Measurements from ENCODE around the gene ING3. TPM values are rescaled to one million over a fixed set of nuclear protein-coding genes. Genes with fewer than 3 reads are reported as not detected.
A peak's percentile ranks its signal among the peaks of the same experiment; 100 is the strongest.

Gene ING3
- total RNA-seq, 4 donors from 2014 or later = 5.8 to 9.9 (median 6.7) TPM

DNA sequence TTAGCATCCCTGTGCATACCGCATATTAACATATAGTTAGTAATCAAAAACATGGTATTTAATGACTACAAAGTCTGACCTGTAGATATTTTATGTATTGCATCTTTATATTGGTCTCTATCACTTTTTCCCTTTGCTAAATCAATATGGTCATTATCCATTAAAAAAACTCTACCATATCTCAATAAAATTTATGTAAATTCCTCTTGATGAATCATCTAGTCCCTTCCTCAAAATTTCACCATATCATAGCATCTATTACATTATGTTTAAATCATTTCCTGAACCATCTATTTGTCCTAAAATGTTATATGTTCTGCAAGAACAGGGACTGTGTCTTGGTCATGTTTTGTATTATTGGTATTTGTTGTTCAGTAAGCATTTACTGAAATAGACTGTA, 7.7 kb upstream of the ING3 start:
- TF ChIP-seq, protein P1, sequence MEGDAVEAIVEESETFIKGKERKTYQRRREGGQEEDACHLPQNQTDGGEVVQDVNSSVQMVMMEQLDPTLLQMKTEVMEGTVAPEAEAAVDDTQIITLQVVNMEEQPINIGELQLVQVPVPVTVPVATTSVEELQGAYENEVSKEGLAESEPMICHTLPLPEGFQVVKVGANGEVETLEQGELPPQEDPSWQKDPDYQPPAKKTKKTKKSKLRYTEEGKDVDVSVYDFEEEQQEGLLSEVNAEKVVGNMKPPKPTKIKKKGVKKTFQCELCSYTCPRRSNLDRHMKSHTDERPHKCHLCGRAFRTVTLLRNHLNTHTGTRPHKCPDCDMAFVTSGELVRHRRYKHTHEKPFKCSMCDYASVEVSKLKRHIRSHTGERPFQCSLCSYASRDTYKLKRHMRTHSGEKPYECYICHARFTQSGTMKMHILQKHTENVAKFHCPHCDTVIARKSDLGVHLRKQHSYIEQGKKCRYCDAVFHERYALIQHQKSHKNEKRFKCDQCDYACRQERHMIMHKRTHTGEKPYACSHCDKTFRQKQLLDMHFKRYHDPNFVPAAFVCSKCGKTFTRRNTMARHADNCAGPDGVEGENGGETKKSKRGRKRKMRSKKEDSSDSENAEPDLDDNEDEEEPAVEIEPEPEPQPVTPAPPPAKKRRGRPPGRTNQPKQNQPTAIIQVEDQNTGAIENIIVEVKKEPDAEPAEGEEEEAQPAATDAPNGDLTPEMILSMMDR (IDR thresholded peaks at IDR 0.05 in 4 of 5, conservative IDR thresholded peaks at IDR 0.05 in 1 of 5) = no peak
- in situ Hi-C loops (cut with MboI; ENCODE audit: low sequenced_read_pairs in 4 of 4) = loop anchor here in 2 of 4 donors (25.0 kb wide), 1 partner anchor 131 kb away; no protein-coding TSS in a partner anchor
- H3K36me3 ChIP-seq = no peaks in the 10 kb centered on the region
- no peaks in the 10 kb centered on the region for H3K4me1 ChIP-seq
- no peak for ATAC-seq
- H3K9me3 ChIP-seq = no peaks in the 10 kb centered on the region
- intact Hi-C loops (cut with DNase I; ENCODE audit: low total_unique reads) = loop anchor here (2.0 to 5.0 kb wide), 2 partner anchors 86 to 136 kb away; no protein-coding TSS in a partner anchor
- H3K4me3 ChIP-seq = no peak overlapping the region
- no peaks in the 10 kb centered on the region for H3K27me3 ChIP-seq
- H3K27ac ChIP-seq = no peak overlapping the region
- no peak for DNase-seq

DNA sequence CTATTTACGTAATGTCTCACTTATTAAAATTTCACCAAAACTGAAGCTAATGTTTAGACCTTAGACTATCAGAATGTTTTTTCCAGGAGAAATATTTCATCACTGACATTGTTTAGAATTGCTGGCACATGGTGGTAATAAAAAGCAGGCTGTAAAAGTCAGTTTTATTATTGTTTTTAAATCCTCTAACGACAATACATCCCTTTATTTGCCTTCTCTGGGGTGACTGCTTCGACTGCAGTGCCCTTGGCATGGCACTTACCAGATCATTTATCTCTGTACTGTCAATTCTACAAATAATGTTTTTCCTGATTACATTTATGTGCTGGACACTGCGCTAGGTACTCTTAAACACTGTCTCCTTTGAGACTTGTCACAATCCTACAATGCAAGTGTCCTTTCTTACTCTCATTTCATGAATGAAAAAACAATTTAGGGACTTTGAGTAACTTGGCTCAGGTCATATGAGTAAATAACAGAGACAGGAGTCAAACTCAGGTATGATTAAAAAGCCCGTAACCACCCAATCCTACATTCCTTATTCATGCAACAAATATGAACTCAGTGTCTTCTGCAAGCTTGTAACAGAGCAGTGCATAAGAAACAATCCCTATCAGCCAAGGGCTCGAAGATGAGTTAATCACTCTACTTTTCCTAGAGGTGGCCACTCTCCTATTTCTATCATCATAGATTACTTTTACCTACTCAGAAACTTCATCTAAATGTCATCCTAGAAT, 5.6 kb upstream of the ING3 start:
- DNase-seq = no peak
- Histone ChIP-seq H3K27me3 (no peaks in the 10 kb centered on the region), H3K36me3 (no peaks in the 10 kb centered on the region), H3K27ac (no peak overlapping the region), H3K4me3 (no peak overlapping the region), H3K9me3 (no peaks in the 10 kb centered on the region), H3K4me1 (no peaks in the 10 kb centered on the region)
- ATAC-seq = no peak
- in situ Hi-C loops (cut with MboI; ENCODE audit: low sequenced_read_pairs in 4 of 4) (loop anchor here in 2 of 4 donors (25.0 kb wide), 1 partner anchor 133 kb away; no protein-coding TSS in a partner anchor), intact Hi-C loops (cut with DNase I; ENCODE audit: low total_unique reads) (loop anchor here (5.0 kb wide), 1 partner anchor 138 kb away; no protein-coding TSS in a partner anchor)
- no peak for TF ChIP-seq POLR2A (IDR thresholded peaks at IDR 0.05)
- TF ChIP-seq, protein P1 (IDR thresholded peaks at IDR 0.05 in 4 of 5, conservative IDR thresholded peaks at IDR 0.05 in 1 of 5) = no peak

DNA sequence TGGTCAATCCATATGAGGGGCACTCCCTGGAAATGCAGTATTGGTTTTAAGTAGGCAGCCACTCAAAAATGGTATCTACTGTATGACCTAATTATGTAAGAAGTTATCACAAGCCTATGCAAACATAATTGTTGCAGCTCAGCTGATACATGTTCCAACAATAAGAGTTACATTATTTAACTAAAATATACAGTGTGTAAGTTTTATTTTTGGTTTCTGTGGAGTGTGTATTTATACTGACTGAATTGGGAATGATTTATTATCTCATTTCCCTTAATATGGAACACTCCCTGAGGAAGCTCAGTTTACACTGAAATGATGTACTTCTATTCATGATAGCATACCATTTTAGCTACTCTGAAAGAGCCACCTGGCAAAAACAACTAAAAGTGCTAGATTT, 2.6 kb upstream of the ING3 start:
- H3K4me1 ChIP-seq = peaks cover 15% of the 10 kb centered on the region in 2 donors
- no peaks in the 10 kb centered on the region for H3K27me3 ChIP-seq
- no peak for TF ChIP-seq POLR2A (IDR thresholded peaks at IDR 0.05)
- TF ChIP-seq, protein P1 (IDR thresholded peaks at IDR 0.05 in 4 of 5, conservative IDR thresholded peaks at IDR 0.05 in 1 of 5) = no peak
- H3K9me3 ChIP-seq = no peaks in the 10 kb centered on the region
- H3K4me3 ChIP-seq = no peak overlapping the region
- no peak for ATAC-seq
- no peak overlapping the region for H3K27ac ChIP-seq
- in situ Hi-C loops (cut with MboI; ENCODE audit: low sequenced_read_pairs in 4 of 4) = loop anchor here in 2 of 4 donors (25.0 kb wide), 1 partner anchor 136 kb away; no protein-coding TSS in a partner anchor
- intact Hi-C loops (cut with DNase I; ENCODE audit: low total_unique reads) = no loop called here
- no peak for DNase-seq
- peaks cover 0 to 5% of the 10 kb centered on the region in 2 donors for H3K36me3 ChIP-seq

DNA sequence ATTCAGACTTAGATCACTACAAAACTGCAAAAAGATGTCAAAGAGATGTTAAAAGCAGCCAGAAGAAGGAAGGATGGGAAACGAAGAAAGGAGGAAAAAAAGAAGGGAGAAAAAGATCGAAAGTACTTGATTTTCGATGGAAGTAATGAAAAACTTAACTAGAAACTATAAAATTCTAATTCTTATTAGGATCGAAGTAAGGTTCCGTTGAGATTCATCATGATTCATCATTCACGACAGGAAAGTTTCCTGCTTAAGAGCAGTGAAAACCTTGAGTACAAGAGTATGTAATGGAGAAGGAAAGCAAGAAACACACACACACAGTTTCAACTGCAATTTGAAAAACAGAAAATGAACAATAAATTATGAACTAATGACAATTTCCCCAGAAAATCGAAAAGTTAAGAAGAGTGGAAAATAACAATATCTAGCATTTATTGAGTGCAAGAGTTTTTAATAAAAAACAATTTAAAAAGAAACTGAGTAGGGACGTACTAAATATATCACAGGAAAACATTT, 1.1 kb upstream of the ING3 start:
- Histone ChIP-seq H3K36me3 (peaks cover 0 to 19% of the 10 kb centered on the region in 2 donors), H3K4me1 (peaks cover 15% of the 10 kb centered on the region in 2 donors), H3K27ac (peak overlapping the region in 1 of 4 donors; percentile 98), H3K4me3 (peak overlapping the region; percentile 70 to 82 (median 74)), H3K27me3 (no peaks in the 10 kb centered on the region), H3K9me3 (no peaks in the 10 kb centered on the region)
- in situ Hi-C loops (cut with MboI; ENCODE audit: low sequenced_read_pairs in 4 of 4) = loop anchor here in 2 of 4 donors (25.0 kb wide), 1 partner anchor 137 kb away; no protein-coding TSS in a partner anchor
- TF ChIP-seq POLR2A (IDR thresholded peaks at IDR 0.05) = no peak
- TF ChIP-seq, protein P1 (IDR thresholded peaks at IDR 0.05 in 4 of 5, conservative IDR thresholded peaks at IDR 0.05 in 1 of 5) = no peak
- ATAC-seq (no peak), DNase-seq (no peak)
- intact Hi-C loops (cut with DNase I; ENCODE audit: low total_unique reads) = no loop called here

Data from gastrocnemius medialis (tissue), 4 donors.